ENCODE measurements around the gene CBY1.
"Not testable (repeated sequence)": the region's sequence is repeated elsewhere in the genome, so short reads cannot be mapped to it uniquely, and the experiment has no call there.

The CBY1 gene

DNA sequence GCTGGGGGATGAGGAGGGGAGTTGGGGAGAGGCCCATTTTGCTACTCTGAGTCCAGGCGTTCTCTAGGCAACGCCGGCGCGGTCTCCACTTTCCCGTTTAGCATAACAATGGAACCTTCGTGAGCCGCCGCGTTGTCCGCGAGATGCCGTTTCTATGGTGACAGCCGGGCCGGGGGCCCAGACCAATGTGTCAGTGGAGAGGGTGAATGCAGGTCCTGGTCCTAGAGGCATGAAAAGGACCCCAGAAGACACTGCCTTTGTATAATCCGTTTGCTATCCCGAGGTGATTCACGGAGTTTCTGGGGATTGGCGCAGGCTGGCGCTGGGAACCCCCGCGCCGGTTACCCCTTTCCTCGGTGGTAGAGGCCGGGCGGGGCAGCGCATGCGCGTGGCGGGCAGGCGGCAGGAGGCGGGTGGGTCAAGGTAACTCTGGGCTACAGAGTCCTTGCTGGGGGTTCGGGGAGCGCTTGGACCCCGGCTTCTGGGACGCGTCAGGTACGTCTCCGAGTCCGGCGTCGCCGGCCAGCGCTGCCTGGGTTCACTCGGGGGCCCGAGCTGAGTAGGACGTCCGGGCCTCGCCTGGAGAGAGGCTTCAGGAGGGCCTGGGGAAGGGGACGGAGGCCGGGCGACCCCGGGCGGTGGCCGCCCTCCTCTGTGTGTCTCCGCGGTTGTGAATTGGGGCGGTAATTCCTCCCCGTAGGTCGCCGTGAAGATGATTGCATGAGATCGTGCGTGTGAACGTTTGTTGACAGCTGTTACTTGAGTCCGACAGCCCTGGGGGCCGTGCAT lies at the start of gene CBY1, which contains the start of gene FAM227A:
TSS of gene CBY1 (plus strand) at position 383 of the 789 bp plus-strand sequence. CDS start 11,417 bp downstream, outside the sequence.
TSS of gene FAM227A (minus strand) at position 137 of the 789 bp plus-strand sequence. CDS start 6,224 bp downstream, outside the sequence.
- peak; percentile 85 for DNase-seq

DNA sequence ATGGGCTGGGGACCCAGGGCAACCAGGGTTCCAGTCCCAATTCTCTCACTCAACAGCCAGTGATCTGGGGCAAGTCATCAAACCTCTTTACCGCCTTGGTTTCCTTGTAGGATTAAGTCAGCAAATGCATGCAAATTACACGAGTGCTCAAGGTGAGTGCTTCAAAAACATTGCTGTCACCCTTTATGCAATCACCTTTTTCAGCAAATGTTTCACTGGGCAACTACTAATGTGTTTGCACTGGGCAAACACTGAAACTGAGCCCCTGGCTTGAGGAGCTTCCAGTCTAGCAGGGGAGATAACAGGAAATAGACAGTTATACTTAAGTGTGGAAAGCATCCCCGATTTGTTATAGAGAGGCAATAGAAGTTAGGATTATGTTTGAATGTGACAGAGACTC lies 48.8 kb upstream of the CBY1 start:
- DNase-seq, result no peak

DNA sequence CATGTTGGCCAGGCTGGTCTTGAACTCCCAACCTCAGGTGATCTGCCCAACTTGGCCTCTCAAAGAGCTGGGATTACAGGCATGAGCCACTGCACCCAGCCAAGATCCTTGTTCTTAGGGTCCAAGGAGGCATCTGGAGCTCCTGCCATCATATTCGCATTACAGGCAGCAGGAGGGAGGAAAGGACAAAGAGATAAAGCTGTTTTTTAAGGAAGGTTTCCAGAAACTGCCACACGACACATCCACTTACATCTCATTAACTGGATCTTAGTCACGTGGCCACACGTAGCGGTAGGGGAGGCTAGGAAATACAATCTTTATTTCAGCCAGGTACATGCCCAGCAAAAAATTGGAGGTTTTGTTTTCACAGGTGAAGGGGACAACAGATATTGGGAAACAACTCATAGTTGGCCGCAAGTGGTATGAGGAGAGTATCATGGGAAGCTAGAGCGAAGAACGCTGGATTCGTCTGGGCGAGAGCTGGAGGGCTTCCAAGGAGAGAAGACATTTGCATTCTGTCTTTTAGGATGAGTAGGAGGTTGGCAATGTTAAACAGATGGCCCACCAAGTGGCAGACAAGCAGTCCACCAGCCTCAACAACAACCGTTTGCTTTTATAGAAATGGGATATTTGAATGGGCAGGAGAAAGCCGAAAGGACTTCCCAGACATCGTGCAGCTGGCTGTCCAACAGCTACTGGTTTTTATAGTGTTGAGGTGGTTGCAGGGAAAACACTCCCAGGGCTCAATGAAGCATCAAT lies 47.3 kb upstream of the CBY1 start:
- DNase-seq, result no peak

DNA sequence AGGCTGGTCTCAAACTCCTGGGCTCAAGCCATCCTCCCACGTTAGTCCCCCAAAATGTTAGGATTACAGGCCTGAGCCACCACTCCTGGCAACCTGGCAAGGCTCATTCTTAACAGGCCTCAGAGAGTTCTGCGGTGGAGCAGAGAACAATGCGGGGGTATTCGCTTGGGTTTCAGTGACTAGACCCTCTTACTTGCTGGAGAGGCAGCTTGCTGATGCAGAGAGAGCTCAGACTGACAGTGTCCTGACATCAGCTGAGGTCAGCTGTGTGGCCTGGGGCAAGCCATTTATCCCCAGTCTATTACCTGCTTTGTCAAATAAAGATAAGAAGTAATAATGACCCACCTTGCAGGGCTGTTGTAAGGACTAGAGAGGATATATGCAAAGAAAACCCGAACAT lies 46.2 kb upstream of the CBY1 start:
- no peak for DNase-seq

DNA sequence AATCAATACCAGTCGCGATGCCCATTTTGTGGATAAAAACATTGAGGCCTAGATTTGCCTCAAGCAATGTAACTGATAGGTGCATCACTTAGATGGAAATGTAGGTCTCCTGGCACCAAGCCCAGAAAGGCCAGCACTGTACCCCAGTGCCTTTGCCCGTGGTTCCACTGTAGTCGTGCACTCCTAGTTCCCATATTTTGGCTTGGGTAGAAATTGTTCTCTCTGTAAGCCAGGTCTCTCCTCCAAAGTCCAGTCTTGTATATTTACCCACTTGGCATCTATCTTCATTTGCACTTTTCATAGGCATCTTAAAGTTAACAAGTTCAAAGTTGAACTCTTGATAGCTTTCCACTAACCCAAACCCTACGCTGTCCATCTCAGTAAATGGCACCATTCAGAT lies 44.9 kb upstream of the CBY1 start:
- DNase-seq, result no peak

DNA sequence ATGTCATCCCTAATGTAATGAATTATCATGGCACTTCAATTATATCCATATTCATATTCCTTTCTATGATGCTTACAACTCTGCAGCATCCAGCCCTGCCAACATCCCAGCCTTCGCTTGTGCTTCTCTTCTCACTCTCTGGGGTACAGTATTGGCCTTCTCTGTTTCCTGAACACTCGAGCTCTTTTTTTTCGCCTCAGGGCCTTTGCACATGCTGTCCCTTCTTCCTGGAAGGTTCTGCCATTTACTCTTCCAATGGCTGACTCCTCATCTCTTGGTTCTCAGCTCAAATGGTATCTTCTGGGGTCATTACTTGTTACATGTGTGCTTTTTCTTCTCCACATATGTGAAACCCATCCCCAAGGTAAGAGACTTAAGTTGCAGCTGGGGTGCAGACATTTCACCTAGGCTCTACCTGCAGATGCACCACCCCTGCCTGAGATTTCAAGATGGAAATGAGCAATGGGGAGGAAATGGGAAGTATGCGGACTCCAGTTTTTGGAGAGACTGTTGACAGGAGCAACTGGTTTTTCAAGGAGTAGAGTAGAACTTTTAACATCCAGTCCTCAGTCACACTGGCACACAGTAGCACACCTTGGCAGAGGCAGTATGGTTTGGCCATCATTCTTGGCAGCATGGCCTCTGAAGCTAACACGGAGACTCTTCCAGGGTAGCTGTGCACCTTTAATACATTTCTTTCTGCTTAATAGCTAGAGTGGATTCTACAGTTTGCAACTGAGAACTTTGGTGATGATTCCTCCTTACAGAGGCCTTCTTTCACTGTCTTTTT lies 44.0 kb upstream of the CBY1 start:
- DNase-seq, result no peak

DNA sequence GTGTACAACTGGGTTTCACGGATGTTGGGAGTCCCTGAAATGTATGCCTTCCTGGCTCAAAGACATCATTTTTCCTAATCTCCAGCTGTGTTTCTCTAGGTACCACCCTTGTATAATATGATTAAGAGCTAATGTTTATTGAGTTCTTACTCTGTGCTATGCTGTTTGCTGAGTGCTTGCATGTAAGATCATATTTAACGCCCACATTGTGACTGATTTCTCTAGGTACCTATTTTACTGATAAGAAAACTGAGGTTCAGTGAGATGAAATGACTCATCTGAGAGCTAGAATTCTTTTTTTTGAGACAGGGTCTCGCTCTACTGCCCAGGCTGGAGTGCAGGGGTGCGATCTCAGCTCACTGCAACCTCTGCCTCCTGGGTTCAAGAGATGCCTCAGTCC lies 42.9 kb upstream of the CBY1 start:
- no peak for DNase-seq

DNA sequence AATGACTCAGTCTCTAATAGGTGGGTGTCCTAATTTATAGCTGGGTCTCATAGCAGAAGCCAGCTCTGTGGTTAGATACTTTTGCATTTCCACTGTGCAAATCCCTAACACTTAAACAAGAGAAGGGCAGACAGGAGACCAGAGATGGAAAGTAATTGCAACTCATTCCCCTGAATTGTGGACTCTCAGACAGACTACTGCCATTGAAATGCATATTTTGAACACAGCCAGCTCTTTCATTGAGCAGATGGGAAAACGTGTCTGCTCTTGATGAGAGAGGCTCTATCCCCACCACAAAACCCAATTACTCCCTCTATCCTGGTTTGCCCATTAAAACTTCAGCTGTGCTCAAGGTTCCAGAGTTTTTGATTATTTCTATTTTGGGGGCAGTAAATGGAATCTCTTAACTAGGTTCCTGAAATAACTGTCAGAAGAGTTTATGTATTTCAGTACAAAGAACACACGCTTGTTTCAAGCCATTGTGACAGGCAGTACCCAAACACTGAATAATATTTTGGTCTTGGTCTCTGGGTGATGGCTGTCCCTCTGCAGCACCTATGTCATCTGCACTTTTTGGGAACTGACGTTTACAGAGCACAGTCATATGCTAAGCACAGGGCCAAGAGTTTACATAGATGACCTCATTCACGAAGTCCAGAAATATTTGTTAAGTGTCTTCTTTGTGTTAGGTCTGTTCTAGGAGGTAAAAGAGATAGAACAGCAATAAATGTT lies 41.9 kb upstream of the CBY1 start:
- no peak for DNase-seq

DNA sequence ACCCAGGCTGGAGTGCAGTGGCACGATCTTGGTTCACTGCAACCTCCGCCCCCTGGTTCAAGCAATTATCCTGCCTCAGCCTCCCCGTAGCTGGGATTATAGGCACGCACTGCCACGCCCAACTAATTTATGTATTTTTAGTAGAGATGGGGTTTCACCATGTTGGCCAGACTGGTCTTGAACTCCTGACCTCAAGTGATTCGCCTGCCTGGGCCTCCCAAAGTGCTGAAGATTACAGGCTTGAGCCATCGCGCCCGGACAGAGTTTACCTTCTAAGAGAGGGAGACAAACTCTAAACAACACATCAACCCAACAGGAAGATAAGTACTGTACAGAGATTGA lies 41.4 kb upstream of the CBY1 start:
- not testable (repeated sequence) for DNase-seq

DNA sequence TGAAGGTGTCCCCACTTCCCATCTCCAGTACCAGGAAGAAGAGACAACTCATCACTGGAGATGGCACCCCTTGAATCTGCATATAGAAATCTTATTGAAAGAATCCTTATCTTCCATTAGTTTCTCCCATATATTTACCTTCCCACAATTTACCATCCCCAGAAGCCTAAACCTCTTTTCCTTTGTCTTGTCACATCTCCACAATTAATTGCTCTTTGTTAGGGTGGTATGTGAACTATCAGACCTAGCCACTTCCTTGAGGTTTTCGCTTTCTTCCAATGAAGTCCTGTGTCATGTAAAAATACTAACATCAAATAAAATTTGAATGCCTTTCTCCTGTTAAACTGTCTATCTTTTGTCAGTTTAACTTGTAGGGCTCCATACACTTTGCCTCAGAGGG lies 38.2 kb upstream of the CBY1 start:
- no peak for DNase-seq

DNA sequence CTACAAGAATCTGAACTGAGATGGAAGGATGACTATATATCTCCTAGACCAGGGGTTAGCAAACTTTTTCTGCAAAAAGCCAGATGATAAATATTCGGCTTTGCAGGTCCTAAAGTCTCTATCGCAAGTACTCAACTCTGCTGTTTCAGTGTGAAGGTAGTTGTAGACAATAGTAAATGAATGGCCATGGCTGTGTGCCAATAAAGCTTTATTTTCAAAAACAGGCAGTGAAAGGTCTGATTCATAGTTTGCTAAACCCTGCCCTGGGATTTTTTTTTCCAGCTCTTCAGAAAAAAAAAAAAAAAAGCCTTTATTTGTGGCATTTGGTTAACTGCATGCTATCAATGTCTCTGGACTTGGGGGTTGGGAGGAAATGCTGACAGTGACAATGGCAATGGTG lies 37.8 kb upstream of the CBY1 start:
- DNase-seq, result no peak

DNA sequence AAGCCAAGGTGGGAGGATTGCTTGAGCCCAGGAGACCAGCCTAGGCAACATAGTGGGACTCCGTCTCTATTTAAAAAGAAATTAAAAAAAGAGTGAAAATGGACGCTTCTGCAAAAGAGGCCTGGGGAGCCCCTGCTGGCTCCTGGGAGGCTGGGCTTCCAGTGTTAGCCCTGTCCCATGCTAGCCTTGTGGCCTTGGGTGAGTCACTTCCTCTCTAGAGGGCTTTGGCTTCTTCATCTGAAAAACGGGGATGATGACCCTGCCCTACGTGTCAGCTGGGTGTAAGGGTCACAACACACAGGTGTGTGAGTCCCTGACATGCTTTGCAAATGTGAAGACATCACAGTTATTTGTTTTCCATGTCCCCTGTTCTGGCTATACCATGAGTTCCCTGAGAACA lies 33.1 kb upstream of the CBY1 start:
- no peak for DNase-seq

DNA sequence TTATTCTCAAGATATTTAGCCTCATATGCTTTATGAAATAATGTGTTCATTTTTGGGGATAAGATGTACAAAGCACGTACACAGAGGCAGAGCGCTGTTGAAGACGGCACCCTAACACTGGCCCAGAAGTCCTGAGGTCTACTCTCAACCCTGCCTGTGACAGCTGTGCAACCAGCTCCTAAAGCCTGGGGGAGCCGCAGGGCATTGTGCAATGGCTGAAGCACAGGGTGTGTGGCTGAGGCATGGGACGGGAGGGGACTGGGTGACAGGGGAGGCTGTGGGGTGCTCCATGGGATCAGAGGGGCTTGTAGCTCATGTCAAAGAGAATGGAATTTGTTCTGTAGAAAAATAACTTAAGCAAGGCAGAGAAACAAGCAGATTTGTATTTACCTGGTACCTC lies 28.0 kb upstream of the CBY1 start:
- DNase-seq, result no peak

DNA sequence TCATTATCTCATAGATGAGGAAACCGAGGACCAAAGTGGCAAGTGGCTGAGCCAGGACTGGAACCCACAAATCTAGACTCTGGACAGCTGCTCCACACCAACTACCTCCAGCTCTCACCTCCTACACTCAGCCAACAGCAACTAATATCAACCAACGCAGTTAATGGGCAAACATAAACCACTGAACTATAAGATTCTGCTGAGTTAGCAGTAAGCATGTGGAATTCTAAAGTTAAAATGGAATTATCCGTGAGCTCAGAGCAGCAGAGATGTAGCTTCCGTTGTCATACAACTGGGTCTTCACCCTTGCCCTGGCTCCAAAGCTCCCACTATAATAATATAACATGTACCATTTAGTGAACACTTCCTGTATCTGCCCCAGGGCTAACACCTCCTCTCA lies 27.3 kb upstream of the CBY1 start:
- no peak for DNase-seq

DNA sequence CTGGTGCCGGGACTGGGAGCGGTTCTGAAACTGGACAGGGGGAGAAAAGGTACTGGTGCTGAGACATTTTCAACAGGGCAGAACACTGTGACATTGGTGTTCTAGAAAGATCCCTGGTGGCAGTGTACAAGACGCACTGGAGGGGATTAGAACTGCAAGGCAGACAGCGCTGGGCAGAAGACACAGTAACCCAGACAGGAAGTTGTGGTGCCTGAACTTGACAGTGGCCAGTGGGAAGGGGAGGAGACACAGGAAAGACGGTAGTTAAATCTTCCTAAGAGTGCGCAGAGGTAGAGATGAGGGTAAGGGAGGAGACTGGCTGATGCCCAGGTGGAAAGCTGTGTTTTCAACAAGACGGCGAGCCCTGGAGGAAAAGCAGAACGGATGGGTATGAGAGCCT lies 24.7 kb upstream of the CBY1 start:
- DNase-seq, result no peak

DNA sequence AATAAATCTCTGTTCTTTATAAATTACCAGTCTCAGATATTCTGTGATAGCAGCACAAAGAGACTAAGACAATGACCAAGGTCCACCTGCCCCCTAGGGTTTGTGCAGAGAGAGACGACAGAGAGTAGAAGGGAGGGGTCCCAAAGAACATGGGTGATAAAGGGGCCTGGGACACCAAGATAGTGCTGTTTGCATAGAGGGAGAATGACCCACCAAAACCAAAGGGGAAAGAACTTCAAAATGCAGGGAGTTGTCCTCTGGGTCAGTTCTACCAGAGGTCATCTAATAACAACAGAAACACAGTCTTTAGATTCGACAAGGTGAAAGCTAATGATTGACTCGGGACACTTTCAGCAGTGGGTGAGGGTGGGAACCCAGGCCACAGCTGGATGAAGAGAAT lies 23.9 kb upstream of the CBY1 start:
- DNase-seq, result no peak

DNA sequence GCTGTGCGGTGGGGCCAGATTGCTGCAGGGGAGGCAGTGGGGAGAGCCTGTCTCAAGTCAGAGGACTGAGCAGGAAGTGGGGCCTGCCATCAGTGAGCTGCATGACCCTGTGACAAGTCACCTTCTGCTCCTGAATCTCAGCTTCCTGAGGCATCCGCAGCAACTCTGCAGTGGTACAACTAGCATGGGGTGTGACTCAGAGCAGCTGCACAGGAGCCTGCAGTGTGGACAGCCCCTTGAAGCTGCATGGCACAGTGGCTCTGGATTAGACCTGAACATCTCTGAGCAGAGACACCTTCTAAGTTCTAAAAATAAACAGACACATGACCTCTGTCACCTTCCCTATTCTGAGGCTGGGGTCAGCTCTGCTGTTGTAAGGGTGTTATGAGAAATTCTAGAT lies 18.2 kb upstream of the CBY1 start:
- DNase-seq, result no peak

DNA sequence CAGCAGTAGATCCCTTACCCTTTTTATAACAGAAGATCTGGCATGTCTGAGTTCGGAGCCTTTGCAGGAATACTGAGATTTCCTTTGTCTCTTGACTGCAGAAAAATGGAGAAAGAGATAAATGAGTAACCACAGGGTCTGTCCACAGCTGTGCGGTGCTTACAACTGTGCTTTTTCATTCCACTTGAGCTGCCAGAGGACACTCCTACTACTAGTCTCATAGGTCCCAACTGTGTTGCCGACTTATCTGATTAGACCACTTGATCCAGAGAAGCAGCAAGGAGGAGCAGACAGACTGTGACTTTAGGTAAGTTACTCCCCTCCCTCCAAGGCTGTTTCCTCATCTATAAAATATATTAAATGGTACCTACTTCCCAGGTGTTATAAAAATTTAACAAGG lies 17.7 kb upstream of the CBY1 start:
- DNase-seq, result no peak

DNA sequence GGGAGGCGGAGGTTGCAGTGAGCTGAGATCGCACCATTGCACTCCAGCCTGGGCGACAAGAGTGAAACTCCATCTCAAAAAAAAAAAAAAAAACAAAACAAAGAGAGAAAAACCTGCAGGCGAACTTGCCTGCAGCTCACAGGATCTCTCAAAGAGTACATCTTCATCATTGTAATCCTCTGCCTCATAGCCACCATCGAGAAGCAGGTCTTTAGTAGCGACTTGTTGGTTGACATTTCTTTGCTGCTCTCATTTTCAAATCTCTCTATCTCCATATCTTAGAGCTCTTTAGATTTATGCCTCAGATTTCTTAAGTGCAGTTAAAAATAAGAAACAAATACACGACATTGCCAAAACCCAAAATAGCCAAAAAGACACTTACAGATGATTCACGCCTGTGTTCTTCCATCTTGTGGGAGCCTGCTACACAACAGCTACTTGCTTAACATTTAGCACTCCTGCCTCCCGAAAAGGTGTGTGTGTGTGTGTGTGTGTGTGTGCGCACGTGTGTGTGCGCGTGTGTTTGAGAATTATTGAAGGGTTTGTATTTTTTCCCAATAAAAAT lies 14.9 kb upstream of the CBY1 start:
- DNase-seq, result no peak

DNA sequence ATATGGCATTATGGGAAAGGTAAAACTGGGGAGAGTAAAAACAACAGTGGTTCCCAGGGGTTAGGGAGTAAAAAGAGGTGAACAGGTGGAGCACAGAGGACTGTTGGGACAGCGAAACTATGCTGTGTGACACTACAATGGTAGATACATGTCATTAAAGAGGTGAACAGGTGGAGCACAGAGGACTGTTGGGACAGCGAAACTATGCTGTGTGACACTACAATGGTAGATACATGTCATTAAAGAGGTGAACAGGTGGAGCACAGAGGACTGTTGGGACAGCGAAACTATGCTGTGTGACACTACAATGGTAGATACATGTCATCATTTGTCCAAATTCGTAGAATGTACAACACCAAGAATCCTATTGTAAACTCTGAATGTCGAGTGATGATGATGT lies 12.2 kb upstream of the CBY1 start:
- not testable (repeated sequence) for DNase-seq

DNA sequence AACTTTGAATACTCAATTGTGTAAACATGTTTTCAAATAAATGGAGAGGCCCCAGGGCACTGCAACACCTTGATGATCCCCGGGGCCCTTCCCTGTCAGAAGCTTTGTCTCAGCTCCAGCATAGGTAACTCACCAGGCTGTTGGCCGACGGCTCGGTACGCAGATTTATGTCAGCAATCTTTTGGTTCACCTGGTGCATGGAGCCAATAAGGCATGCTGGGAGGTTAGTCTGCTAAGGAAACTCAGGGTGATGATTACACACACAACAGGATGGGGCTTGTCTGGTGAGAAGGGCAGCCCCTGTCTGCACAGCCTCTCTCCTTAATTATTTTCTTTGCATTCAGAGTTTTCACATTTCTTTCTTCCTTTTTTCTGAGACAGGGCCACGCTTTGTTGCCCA lies 11.0 kb upstream of the CBY1 start:
- no peak for DNase-seq

DNA sequence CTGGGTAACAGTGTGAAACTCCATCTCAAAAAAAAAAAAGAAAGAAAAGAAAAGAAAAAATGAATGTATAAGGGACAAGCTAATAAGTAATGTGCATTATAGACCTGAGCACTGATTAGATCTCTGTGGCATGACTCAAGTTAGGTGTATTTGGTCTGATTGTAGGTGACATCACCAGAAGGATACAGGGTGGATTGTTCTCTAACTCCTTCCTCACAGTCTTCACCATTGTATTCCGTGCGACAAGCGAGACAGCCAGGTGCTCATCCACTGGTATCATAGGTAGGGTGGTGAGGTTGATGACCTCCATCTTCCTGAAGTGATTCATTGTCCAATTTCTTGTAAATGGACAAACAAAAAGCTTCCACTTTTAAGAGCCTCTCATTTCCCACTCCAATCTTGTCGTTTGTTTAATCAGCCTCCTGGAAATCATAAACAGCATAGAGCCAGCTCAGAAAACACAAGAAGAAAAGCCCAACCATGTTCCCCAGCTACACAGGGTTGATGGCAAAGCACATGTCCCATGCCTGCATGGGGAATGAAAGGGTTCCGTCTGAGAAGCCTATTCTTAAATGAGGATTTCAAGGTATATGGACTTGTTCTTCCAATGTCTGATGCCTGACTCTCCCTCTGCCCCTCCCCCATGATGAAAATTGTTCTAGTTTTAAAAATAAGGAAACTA lies 6.5 kb upstream of the CBY1 start:
- DNase-seq, result no peak
